Fibroblast of lung (primary cell): ENCODE measurements around the gene PTPN14.

ENCODE experiments used
- CTCF ChIP-seq, 2 donors: IDR thresholded peaks in 1 of 2; conservative IDR thresholded peaks in 1 of 2; 1 replicate in 1 of 2; 2 replicates in 1 of 2; pipeline ENCODE4 v1.5.1; 2011 to 2012; ENCODE audit warnings: low read length in 2 of 2, control low read depth in 1 of 2, inconsistent platforms in 1 of 2, low read depth in 1 of 2, mild to moderate bottlenecking in 1 of 2
- EZH2 ChIP-seq: IDR thresholded peaks from 2 replicates; pipeline ENCODE4 v1.5.1; 2012; ENCODE audit warnings: low read length, control low read depth, mild to moderate bottlenecking; ENCODE audit errors: missing control alignments

- TF ChIP-seq CTCF (conservative IDR thresholded peaks at IDR 0.05 in 1 of 2, IDR thresholded peaks at IDR 0.05 in 1 of 2; ENCODE audit: low read depth in 1 of 2, low read length in 2 of 2) (no peak), EZH2 (no peak)
These were observed 131.8 kb downstream of the PTPN14 start for GRCh38 chr1:214419650-214420049.
